SIG-M5 (cell line): Measurements from ENCODE around the gene RPL29.

ENCODE experiments used
- DNase-seq: peaks from one replicate; lab custom pipeline; 2025; lab: John Stamatoyannopoulos, UW

Gene RPL29

DNA sequence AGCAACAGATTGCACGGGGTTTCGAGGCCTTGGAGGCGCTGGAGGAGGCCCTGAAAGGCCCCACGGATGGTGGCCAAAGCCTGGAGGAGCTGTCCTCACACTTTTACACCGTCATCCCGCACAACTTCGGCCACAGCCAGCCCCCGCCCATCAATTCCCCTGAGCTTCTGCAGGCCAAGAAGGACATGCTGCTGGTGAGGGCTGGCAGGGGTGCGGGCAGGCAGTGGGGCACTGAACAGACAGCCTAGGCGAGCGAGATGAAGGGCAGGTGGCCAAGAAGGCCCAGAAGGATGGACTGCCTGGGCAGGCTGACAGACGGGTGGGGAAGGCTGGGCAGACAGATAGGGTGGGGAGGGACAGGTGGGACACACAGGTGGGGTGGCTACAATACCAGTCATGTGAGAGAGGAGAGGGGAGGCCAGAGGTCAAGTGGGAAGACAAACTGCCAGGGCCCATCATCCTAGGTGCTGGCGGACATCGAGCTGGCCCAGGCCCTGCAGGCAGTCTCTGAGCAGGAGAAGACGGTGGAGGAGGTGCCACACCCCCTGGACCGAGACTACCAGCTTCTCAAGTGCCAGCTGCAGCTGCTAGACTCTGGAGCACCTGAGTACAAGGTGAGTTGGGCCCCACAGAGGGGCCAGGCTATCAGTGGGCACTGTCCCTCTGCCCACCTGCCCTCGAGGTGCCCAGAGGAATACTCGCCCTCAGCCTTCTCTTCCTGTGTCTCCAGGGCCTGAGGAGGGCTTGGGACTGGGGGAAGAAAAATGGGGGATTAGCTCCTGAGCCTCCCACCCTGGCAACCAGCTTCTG is 50.5 kb downstream of the RPL29 start:
- no peak for DNase-seq

DNA sequence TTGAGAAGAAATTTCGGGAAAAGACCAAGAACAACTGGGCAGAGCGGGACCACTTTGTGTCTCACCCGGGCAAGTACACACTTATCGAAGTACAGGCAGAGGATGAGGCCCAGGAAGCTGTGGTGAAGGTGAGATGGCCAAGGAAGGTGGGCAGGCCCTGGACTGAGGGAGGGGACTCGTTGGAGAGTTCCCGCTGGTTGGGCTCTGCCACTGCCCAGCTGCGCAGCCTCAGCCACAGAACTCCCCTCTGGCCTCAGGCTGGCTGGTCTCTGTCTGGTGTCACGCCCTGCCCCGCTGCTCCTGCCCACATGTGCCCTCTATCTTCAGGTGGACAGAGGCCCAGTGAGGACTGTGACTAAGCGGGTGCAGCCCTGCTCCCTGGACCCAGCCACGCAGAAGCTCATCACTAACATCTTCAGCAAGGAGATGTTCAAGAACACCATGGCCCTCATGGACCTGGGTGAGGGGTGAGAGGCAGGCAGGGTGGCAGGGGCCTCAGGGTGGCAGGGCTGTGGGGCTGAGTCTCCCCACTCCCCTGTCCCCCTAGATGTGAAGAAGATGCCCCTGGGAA is 51.2 kb downstream of the RPL29 start:
- DNase-seq, result no peak
